ENCODE measurements around the gene EPG5. TPM values are rescaled to one million over a fixed set of nuclear protein-coding genes. Genes with fewer than 3 reads are reported as not detected.

The EPG5 gene
- total RNA-seq, 1 experiment from 2014 or later = 16.1 TPM

- Histone ChIP-seq H3K4me1 (ENCODE audit: insufficient read depth, low read length) (no peaks in the 10 kb centered on the region), H2BK15ac (ENCODE audit: low read depth, low read length) (no peak overlapping the region), H2AFZ (ENCODE audit: low read length) (no peak overlapping the region), H3K23me2 (ENCODE audit: insufficient read length, low read depth, low read length, poor library complexity, severe bottlenecking) (no peaks in the 10 kb centered on the region), H3K27me3 (ENCODE audit: insufficient read depth, low read length) (no peaks in the 10 kb centered on the region), H2BK12ac (ENCODE audit: insufficient read length, low read depth, low read length) (no peak overlapping the region), H3K18ac (ENCODE audit: insufficient read length, low read depth, low read length) (no peak overlapping the region), H3K14ac (ENCODE audit: insufficient read depth, low read length) (no peak overlapping the region), H2BK20ac (ENCODE audit: low read depth, low read length, poor library complexity, severe bottlenecking) (no peak overlapping the region), H3T11ph (ENCODE audit: low read length) (no peak overlapping the region), H3K4me2 (ENCODE audit: insufficient read depth, insufficient read length, low read length) (no peak overlapping the region), H3K79me1 (ENCODE audit: insufficient read depth, low read depth, low read length, poor library complexity, severe bottlenecking) (no peaks in the 10 kb centered on the region), H4K20me1 (ENCODE audit: control insufficient read depth, insufficient read depth, insufficient read length) (no peaks in the 10 kb centered on the region), H3K9me3 (ENCODE audit: control insufficient read depth, low read depth, low read length) (no peaks in the 10 kb centered on the region), H4K5ac (ENCODE audit: insufficient read length, low read depth, low read length) (no peak overlapping the region), H3K27ac (ENCODE audit: insufficient read length, low read depth, low read length) (no peak overlapping the region), H3K79me2 (ENCODE audit: insufficient read depth, low read length) (no peaks in the 10 kb centered on the region), H3K23ac (ENCODE audit: insufficient read length, low read depth, low read length) (no peak overlapping the region), H3K56ac (ENCODE audit: insufficient read length, low read depth, low read length) (no peak overlapping the region), H2AK5ac (ENCODE audit: insufficient read length, low read length) (no peak overlapping the region), H2BK120ac (ENCODE audit: low read depth, low read length, poor library complexity, severe bottlenecking) (no peak overlapping the region), H3K4ac (ENCODE audit: low read depth, low read length) (no peak overlapping the region), H2BK5ac (ENCODE audit: insufficient read length, low read length) (no peak overlapping the region), H4K91ac (ENCODE audit: insufficient read length, low read depth, low read length) (no peak overlapping the region), H4K8ac (replicated peaks; ENCODE audit: insufficient read length, low read depth, low read length) (no peak overlapping the region), H3K9ac (ENCODE audit: extremely low read depth, insufficient read length, low read length) (no peak overlapping the region)
- Mint-ChIP-seq H3K4me3 (no peak overlapping the region), H3K36me3 (ENCODE audit: insufficient read depth in 1 of 3, low read depth in 3 of 3) (peaks cover 11 to 60% (median 42%) of the 10 kb centered on the region in 3 experiments; a peak in 5 of 7 replicates), H3K4me1 (no peaks in the 10 kb centered on the region), H3K27ac (no peak overlapping the region; a peak in 1 of 7 replicates), H3K9me3 (no peaks in the 10 kb centered on the region), H3K27me3 (ENCODE audit: low read depth) (no peaks in the 10 kb centered on the region)
- no CpG with 5 or more reads among the region's 2 CpGs for WGBS (ENCODE audit: extremely low coverage, insufficient read length, low lambda C conversion rate)
- DNase-seq = no peak
- no peak for TF ChIP-seq CTCF (conservative IDR thresholded peaks at IDR 0.05)
Measured at GRCh38 chr18:45940724-45941123, 26.4 kb downstream of the EPG5 start.
